DMS53 treated with DMSO at 0.1 percent for 48 hours (cell line): ENCODE measurements around the gene SH3RF3.
A peak's percentile ranks its signal among the peaks of the same experiment; 100 is the strongest.
"Not testable (repeated sequence)": the region's sequence is repeated elsewhere in the genome, so short reads cannot be mapped to it uniquely, and the experiment has no call there.

Experiments used
- DNase-seq: peaks from one replicate; lab custom pipeline; 2025; ENCODE audit not compliant: unreplicated experiment; lab: John Stamatoyannopoulos, UW

The SH3RF3 gene

DNA sequence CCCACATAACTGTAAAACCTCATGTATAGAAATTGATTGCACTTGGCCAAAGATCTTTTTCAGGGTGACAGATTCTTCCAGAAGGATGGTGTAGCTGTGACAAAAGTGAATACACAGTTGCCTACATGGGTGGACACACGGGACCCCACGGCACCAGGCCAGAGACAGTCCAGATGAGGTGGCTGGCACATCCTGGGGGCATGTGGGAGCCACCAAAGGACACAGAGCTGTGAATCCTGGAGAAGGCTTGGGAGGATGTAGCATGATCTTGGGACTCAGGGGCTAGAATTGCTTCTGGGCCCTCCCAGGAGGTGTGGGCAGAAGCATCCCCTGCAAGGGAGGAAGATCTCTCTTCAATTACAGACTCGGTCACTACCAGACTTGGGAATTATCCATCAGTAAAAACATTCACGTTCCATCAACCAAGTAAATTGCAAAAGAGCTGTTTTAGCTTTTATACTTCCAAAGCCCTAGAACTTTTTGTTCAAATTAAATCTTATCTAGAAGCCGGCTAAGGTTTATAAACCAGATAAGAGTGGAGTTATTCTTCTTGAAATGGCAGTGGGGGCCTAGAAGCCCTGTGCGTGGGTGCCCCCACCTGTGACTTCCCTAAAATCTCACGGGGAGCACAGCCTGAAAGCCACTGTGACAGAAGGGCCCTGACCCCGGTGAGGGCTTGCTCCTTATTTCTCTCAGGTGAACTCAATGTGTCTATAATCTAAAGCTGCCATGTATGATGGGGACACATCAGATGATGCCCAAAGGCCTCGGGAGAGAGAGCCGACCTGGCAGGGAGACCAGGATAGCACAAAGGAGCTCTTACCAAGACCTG lies 403.1 kb downstream of the SH3RF3 start:
- DNase-seq: no peak

DNA sequence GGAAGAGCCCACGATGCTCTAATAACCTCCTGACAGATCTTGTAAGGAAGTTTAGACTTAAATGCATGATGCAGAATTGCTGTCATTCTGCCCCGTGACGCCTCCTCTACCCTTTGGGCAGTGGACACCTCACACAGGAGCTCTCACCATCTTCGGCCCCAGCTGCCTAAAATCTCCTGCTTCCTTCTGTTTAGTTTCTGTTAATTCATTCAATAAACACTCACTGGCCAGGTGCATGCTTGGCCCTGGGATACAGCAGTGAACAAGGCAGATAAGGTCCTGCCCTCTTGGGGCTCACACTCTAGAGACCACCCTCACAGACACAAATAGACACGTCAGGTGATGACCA lies 403.7 kb downstream of the SH3RF3 start:
- no peak for DNase-seq

DNA sequence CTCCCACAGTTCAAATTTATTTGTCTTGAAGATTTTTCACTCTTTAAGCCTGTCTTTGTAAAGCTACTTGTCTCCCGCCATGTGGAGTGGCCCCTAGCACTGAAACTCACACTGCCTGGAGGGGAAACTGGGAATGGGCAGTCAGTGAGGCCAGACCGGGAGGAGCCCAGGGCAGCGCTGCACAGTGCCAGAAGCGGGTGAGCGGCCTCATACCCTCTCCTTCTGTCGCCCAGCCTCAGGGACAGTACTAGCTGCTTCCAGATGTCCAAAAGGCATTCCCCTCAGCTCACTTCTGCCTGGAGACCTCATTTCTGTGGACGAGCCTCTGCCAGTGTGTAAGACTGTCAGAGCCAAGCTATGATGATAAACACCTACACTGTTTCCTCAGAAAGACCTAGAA lies 404.8 kb downstream of the SH3RF3 start:
- DNase-seq: no peak

DNA sequence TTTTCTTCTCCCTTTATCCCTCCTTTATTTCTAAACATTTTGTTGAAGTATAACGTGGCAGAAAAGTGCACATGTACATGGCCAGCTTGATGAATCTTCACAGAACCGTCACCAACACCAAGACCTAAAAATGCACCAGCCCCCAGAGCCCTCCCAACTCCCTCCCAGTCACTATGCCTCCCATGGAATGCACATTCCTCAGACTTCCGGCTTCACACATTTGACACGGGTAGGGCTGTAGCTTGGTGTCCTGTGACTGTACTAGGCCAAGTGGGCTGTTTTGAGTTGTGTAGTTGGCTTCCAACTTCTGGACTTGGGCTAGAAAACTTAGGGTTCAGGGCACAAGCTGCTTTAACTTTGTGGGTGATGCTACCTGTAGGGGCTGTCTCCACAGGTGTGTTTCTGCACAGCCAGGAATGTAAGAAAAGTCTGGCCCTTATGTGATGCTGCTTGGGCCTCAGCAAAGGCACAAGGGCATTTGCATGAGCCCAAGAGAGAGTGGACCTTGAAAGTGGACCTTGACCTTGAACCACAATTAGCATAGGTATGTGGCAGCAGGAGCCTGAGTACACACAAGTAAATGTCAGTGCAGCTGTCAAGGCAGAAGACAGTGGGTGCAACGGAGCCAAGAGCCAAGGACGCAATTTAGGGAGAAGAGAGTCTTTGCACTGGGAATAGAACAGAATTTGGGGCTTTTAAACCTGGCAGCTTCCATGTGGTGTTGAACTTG lies 406.4 kb downstream of the SH3RF3 start:
- DNase-seq: no peak

DNA sequence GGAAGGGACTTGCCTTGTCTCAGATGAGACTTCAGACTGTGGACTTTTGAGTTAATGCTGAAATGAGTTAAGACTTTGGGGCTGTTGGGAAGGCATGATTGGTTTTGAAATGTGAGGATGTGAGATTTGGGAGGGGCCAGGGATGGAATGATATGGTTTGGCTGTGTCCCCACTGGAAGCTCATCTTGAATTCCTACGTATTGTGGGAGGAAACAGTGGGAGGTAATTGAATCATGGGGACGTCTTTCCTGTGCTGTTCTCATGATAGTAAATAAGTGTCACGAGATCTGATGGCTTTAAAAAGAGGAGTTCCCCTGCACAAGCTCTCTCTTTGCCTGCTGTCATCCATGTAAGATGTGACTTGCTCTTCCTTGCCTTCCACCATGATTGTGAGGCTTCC lies 407.6 kb downstream of the SH3RF3 start:
- not testable (repeated sequence) for DNase-seq

DNA sequence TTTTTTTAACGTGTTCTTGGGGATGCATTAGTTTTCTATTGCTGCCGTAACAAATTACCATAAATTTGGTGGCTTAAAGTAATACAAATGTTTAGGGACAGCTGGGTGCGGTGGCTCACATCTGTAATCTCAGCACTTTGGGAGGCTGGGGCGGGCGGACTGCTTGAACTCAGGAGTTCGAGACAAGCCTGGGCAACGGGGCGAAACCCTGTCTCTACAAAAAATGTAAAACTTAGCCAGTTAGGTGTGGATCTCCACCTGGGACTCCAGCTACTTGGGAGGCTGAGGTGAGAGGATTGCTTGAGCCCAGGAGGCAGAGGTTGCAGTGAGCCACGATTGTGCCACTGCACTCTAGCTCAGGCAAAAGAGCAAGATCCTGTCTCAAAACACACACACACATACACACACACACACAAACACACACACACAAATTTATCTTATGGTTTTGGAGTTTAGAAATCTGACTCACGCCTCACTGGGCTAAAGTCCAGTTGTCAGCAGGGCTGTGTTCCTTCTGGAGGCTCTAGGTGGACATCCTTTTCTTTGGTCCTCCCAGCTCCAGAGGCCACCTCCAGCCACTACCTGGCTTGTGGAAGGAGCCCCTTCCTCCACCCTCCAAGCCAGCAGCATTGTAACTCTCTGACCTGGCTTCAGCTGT lies 408.7 kb downstream of the SH3RF3 start:
- no peak for DNase-seq

DNA sequence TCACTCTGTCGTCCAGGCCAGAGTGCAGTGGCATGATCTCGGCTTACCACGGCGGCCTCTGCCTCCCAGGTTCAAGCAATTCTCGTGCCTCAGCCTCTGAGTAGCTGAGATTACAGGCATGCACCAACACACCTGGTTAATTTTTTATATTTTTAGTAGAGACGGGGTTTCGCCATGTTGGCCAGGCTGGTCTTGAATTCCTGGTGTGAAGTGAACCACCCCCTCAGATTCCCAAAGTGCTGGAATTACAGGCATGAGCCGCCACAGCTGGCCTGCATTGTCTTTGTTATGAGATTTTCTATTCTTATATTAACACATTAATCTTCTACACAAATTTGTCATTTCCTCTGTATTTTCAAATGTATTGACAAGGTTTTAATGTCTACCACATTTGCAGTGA lies 409.5 kb downstream of the SH3RF3 start:
- no peak for DNase-seq

DNA sequence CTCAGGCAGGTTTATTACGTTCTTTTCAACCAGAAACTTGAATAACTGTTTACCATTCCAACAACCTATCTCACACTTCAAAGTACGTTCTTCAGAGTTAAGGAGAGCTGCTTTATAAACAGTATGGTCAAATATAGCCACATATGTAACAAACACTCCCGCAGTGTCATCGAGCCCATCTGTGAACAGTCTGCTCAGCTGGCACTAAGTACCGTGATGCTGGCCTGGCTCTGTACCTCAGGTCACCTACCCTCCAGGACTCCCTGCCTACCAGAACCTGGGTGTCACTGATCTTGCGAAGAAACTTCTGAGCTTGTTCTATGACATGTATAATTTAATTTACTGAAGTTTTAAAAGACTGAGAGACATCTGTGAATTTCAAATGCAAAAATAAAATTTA lies 413.4 kb downstream of the SH3RF3 start:
- no peak for DNase-seq

DNA sequence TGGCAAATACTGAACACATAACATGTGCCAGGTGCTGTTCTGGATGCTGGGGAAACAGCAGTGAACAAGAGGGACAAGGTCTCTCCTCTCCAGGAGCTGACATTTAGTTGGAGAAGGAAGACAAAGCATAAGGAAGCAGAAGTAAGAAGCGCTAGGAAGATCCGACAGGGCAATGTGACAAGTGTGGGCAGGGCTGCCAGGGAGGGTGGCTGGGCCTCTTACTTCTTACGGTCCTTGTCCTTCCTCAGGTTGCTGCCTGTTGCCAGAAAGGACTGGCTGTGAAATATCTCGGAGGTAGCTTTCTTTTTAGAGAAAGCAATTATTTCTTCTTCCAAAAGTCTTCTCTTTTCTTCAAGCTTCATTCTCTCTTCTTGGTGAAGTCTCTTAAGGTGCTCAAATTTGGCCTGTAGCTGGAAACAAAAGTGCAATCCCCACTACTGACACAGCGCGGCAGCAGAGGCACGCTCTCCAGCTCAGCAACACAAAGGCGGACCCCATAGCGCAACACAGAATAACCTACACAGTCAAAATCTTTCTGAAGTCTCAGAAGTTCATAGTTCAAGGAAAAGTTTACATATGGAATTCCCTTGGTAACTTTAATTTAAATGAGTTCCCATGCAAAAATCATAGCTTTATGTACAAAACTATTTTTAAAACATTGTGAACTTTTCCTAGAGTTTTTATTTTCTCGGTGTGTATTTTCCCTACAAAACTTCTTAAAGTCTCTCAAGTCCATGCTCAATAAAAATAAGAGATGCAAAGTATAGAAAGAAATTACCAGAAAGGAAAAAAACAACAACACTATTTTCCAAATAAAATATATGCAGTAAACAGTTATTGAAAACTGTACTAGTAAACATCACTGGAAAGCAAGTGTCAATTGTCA lies 417.1 kb downstream of the SH3RF3 start:
- peak; percentile 67 for DNase-seq

DNA sequence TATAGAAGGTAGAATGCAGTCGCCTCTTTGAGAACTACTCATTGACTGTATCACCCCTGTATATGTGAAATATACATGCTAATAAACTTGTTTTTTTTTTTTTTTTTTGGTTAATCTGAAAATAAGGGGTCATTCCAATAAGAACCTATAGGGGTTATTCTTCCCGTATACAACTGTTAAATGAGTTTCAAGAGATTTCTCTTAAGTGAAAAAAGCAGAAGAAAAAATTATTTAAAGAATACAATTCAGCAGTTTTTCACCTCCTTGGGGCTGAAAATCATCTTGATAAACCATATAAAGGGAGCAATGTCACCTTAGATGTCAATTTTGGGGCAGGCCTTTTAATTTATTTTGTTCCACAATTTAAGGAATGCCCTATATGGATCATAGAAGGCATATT lies 418.3 kb downstream of the SH3RF3 start:
- DNase-seq: no peak

DNA sequence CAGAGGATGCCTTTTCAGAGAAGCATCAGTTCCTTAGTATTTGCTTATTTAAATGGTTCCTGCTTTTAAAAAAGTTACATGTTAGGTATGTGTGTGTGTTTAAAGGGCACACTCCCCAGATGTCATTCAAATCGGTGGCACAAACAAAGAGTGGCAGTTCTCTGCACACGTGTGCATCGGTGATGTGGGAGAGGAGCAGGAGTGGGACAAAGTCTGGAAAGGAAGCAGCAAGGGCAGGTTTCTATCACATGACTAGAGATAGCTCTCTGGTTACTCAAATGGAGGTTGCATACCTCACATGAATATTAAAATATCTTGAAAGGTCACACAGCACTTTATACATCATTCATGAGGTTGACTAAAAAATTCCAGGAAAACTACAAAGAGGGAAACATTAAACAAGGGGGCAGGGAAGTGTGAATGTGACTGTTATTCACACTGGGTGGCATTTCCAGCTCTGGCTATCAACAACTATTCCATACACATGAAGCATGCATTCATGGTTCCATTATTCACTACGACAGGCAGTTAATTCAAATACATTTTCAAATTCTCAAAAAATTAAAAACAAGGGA lies 420.1 kb downstream of the SH3RF3 start:
- no peak for DNase-seq
